Activated CD4-positive, alpha-beta T cell treated with anti-CD3 and anti-CD28 coated beads for 4 hours (primary cell): ENCODE measurements around the gene PCDH9.

Experiments
- DNase-seq, 2 donors: peaks; one replicate each; pipeline ENCODE4 v3.0.0-alpha.2; 2020

Gene PCDH9

GRCh38 chr13:66492479-66492878 is 737.7 kb downstream of the PCDH9 start:
- DNase-seq, result no peak

GRCh38 chr13:66491251-66491650 is 738.9 kb downstream of the PCDH9 start:
- DNase-seq, result no peak

- DNase-seq, result no peak
These were observed 740.5 kb downstream of the PCDH9 start for GRCh38 chr13:66489586-66489985.

GRCh38 chr13:66489172-66489571 is 741.0 kb downstream of the PCDH9 start:
- DNase-seq, result no peak

GRCh38 chr13:66483712-66484111 is 746.4 kb downstream of the PCDH9 start:
- no peak for DNase-seq

GRCh38 chr13:66482836-66483235 is 747.3 kb downstream of the PCDH9 start:
- DNase-seq, result no peak

- no peak for DNase-seq
These were observed 752.3 kb downstream of the PCDH9 start for GRCh38 chr13:66477816-66478215.

- DNase-seq, result no peak
These were observed 755.1 kb downstream of the PCDH9 start for GRCh38 chr13:66475061-66475460.

- DNase-seq, result no peak
These were observed 760.4 kb downstream of the PCDH9 start for GRCh38 chr13:66469745-66470144.

- no peak for DNase-seq
These were observed 761.5 kb downstream of the PCDH9 start for GRCh38 chr13:66468656-66469055.

GRCh38 chr13:66462187-66462586 is 767.9 kb downstream of the PCDH9 start:
- DNase-seq, result no peak

GRCh38 chr13:66461021-66461420 is 769.1 kb downstream of the PCDH9 start:
- DNase-seq, result no peak

GRCh38 chr13:66459634-66460033 is 770.5 kb downstream of the PCDH9 start:
- no peak for DNase-seq

- no peak for DNase-seq
These were observed 771.0 kb downstream of the PCDH9 start for GRCh38 chr13:66459143-66459542.

- DNase-seq, result no peak
These were observed 783.7 kb downstream of the PCDH9 start for GRCh38 chr13:66446413-66446812.

GRCh38 chr13:66443926-66444325 is 786.2 kb downstream of the PCDH9 start:
- no peak for DNase-seq

- DNase-seq, result no peak
These were observed 789.2 kb downstream of the PCDH9 start for GRCh38 chr13:66440938-66441337.

- DNase-seq, result no peak
These were observed 799.4 kb downstream of the PCDH9 start for GRCh38 chr13:66430728-66431127.

- no peak for DNase-seq
These were observed 799.9 kb downstream of the PCDH9 start for GRCh38 chr13:66430269-66430668.

- DNase-seq, result no peak
These were observed 801.0 kb downstream of the PCDH9 start for GRCh38 chr13:66429156-66429555.

GRCh38 chr13:66427458-66427861 is 802.7 kb downstream of the PCDH9 start:
- no peak for DNase-seq

- no peak for DNase-seq
These were observed 804.4 kb downstream of the PCDH9 start for GRCh38 chr13:66425741-66426140.

GRCh38 chr13:66424422-66424821 is 805.7 kb downstream of the PCDH9 start:
- no peak for DNase-seq

GRCh38 chr13:66415444-66415843 is 814.7 kb downstream of the PCDH9 start:
- no peak for DNase-seq

GRCh38 chr13:66414066-66414800 is 815.9 kb downstream of the PCDH9 start:
- DNase-seq, result no peak
